SK-N-SH (cell line): ENCODE results near the gene LAPTM4A. TPM values are rescaled to one million over a fixed set of nuclear protein-coding genes. Genes with fewer than 3 reads are reported as not detected.

Experiments used
- CTCF ChIA-PET: fragments of 300-600, 350-600 bp; formaldehyde crosslinking; extraction: SDS; loops from one replicate; lab custom pipeline; 2021; lab: Yijun Ruan, JAX
- POLR2A ChIA-PET: fragments of 350-600 bp; sonication (Branson Sonifier 250); formaldehyde crosslinking; extraction: SDS; loops from one replicate; lab custom pipeline; 2020; ENCODE audit warnings: antibody characterized with exemption, inconsistent platforms; lab: Yijun Ruan, JAX
- DNase-seq: peaks from one replicate; pipeline ENCODE4 v3.0.0; 2012
- H2AFZ ChIP-seq: fragments of 200-600 bp; sonication (generic); 2 replicates; pipeline ENCODE4 v1.8.1; 2016; ENCODE audit warnings: antibody characterized with exemption, mild to moderate bottlenecking, low read depth
- H3F3A ChIP-seq: fragments of 200-600 bp; sonication (generic); replicated peaks from 2 replicates; pipeline ENCODE3; 2016; ENCODE audit warnings: antibody characterized with exemption, mild to moderate bottlenecking; ENCODE audit not compliant: insufficient read depth
- H3K27ac ChIP-seq, 2 experiments: fragments of 200-500 bp in 1 of 2; fragments of 200-600 bp in 1 of 2; sonication (Bioruptor generic) in 1 of 2; sonication (generic), shearing (Covaris generic) in 1 of 2; 2 replicates each; pipeline versions ENCODE4 v1.5.1 to v1.6.1; 2014 to 2016; ENCODE audit warnings: low read depth in 2 of 2, inconsistent platforms in 1 of 2, low read length in 1 of 2, mild to moderate bottlenecking in 1 of 2, mixed read lengths in 1 of 2
- H3K27me3 ChIP-seq: fragments of 200-600 bp; sonication (generic), shearing (Covaris generic); 2 replicates; pipeline ENCODE4 v1.6.1; 2016; ENCODE audit warnings: mixed run types; ENCODE audit not compliant: insufficient read depth
- H3K36me3 ChIP-seq, 2 experiments: fragments of 200-500 bp in 1 of 2; fragments of 200-600 bp in 1 of 2; sonication (Bioruptor generic) in 1 of 2; sonication (generic) in 1 of 2; replicated peaks in 1 of 2; 2 replicates each; pipeline versions ENCODE3 to v1.5.1; 2014 to 2016; ENCODE audit warnings: low read length in 1 of 2, mild to moderate bottlenecking in 1 of 2; ENCODE audit not compliant: insufficient read depth in 2 of 2, control insufficient read depth in 1 of 2
- H3K4me1 ChIP-seq, 2 experiments: fragments of 200-500 bp in 1 of 2; fragments of 200-600 bp in 1 of 2; sonication (Bioruptor generic) in 1 of 2; sonication (generic), shearing (Covaris generic) in 1 of 2; 2 replicates each; pipeline versions ENCODE4 v1.5.1 to v1.6.1; 2014 to 2016; ENCODE audit warnings: low read depth in 1 of 2, low read length in 1 of 2, mixed run types in 1 of 2; ENCODE audit not compliant: insufficient read depth in 2 of 2, control insufficient read depth in 1 of 2
- H3K4me2 ChIP-seq: fragments of 200-600 bp; sonication (generic), shearing (Covaris generic); 2 replicates; pipeline ENCODE4 v1.6.1; 2017; ENCODE audit warnings: mixed run types
- H3K4me3 ChIP-seq, 2 experiments: fragments of 200-500 bp in 1 of 2; fragments of 200-600 bp in 1 of 2; sonication (Bioruptor generic) in 1 of 2; sonication (generic), shearing (Covaris generic) in 1 of 2; 2 replicates each; pipeline versions ENCODE4 v1.5.1 to v1.8.1; 2014 to 2016; ENCODE audit warnings: low read depth in 2 of 2, inconsistent platforms in 1 of 2, low read length in 1 of 2, mild to moderate bottlenecking in 1 of 2, mixed read lengths in 1 of 2, moderate library complexity in 1 of 2
- H3K79me2 ChIP-seq: fragments of 200-600 bp; sonication (generic); 2 replicates; pipeline ENCODE4 v1.8.1; 2017; ENCODE audit warnings: mild to moderate bottlenecking; ENCODE audit not compliant: insufficient read depth
- H3K9ac ChIP-seq: fragments of 200-600 bp; sonication (generic); 2 replicates; pipeline ENCODE4 v1.6.1; 2017; ENCODE audit warnings: mixed run types
- H3K9me2 ChIP-seq: fragments of 200-600 bp; sonication (generic); 2 replicates; pipeline ENCODE4 v1.6.1; 2017; ENCODE audit warnings: mixed run types
- H3K9me3 ChIP-seq: fragments of 200-600 bp; sonication (generic); 2 replicates; pipeline ENCODE4 v1.6.1; 2017; ENCODE audit warnings: mixed run types, mild to moderate bottlenecking, moderate library complexity
- H4K20me1 ChIP-seq: fragments of 200-600 bp; sonication (generic); 2 replicates; pipeline ENCODE4 v1.6.1; 2017; ENCODE audit warnings: mild to moderate bottlenecking, mixed run types; ENCODE audit not compliant: insufficient read depth
- CHD2 ChIP-seq: fragments of 150-350 bp; IDR thresholded peaks from 2 replicates; pipeline ENCODE4 v1.6.1; 2018; ENCODE audit warnings: low read length; ENCODE audit not compliant: partially characterized antibody
- EP300 ChIP-seq, 2 experiments: IDR thresholded peaks; 2 replicates each; pipeline versions ENCODE4 v1.4.0 to v1.6.1; 2012; ENCODE audit warnings: borderline replicate concordance in 1 of 2, low read depth in 1 of 2, low read length in 1 of 2
- EZH2phosphoT487 ChIP-seq: fragments of 200-600 bp; sonication (generic); IDR thresholded peaks from 2 replicates; pipeline ENCODE4 v1.6.1; 2017; ENCODE audit warnings: low read depth, mixed run types, mild to moderate bottlenecking, antibody characterized with exemption, moderate library complexity, borderline replicate concordance
- FOSL2 ChIP-seq: IDR thresholded peaks from 2 replicates; pipeline ENCODE4 v1.4.0; 2012; ENCODE audit warnings: low read depth, mild to moderate bottlenecking, moderate library complexity, borderline replicate concordance
- FOXM1 ChIP-seq: IDR thresholded peaks from 2 replicates; pipeline ENCODE4 v1.4.0; 2012; ENCODE audit warnings: low read depth, mild to moderate bottlenecking
- GABPA ChIP-seq: IDR thresholded peaks from 2 replicates; pipeline ENCODE4 v1.4.0; 2012; ENCODE audit warnings: low read depth, mild to moderate bottlenecking
- MEF2A ChIP-seq: IDR thresholded peaks from 2 replicates; pipeline ENCODE4 v1.4.0; 2012; ENCODE audit warnings: low read depth, borderline replicate concordance
- MXI1 ChIP-seq: IDR thresholded peaks from 2 replicates; pipeline ENCODE4 v1.6.1; 2012; ENCODE audit warnings: mild to moderate bottlenecking, low read depth, low read length, improper control_type of control experiment
- NFIC ChIP-seq: IDR thresholded peaks from 2 replicates; pipeline ENCODE4 v1.4.0; 2012; ENCODE audit warnings: borderline replicate concordance
- POLR2AphosphoS5 ChIP-seq: IDR thresholded peaks from 2 replicates; pipeline ENCODE4 v1.6.1; 2012; ENCODE audit warnings: low read depth, low read length
- RAD21 ChIP-seq: IDR thresholded peaks from 2 replicates; pipeline ENCODE4 v1.6.1; 2012; ENCODE audit warnings: mild to moderate bottlenecking, low read length
- RCOR1 ChIP-seq: fragments of 150-350 bp; IDR thresholded peaks from 2 replicates; pipeline ENCODE4 v1.6.1; 2017; ENCODE audit warnings: antibody characterized with exemption, low read length
- RXRA ChIP-seq: IDR thresholded peaks from 2 replicates; pipeline ENCODE4 v1.4.0; 2012; ENCODE audit warnings: low read depth, mild to moderate bottlenecking, borderline replicate concordance
- TAF1 ChIP-seq: IDR thresholded peaks from 2 replicates; pipeline ENCODE4 v1.6.1; 2012; ENCODE audit warnings: low read depth, mild to moderate bottlenecking, low read length, moderate library complexity, borderline replicate concordance
- TCF12 ChIP-seq: IDR thresholded peaks from 2 replicates; pipeline ENCODE4 v1.4.0; 2012
- TEAD4 ChIP-seq: IDR thresholded peaks from 2 replicates; pipeline ENCODE4 v1.4.0; 2012; ENCODE audit warnings: mild to moderate bottlenecking, borderline replicate concordance; ENCODE audit not compliant: insufficient read depth
- WGBS: methylation state at CpG from one replicate; pipeline ENCODE4 v1.1.6; 2017; ENCODE audit warnings: low lambda C conversion rate; 5-methylcytosine and 5-hydroxymethylcytosine counted together
- polyA plus RNA-seq, 3 experiments: library from polyadenylated mRNA; depleted of rRNA; stranded (reverse); fragments of >200 nt; gene quantifications; 2 replicates each; pipeline ENCODE4 v1.2.3, GENCODE V29; 2012
- TF ChIP-seq, protein P1 (sequence below): IDR thresholded peaks from 2 replicates; pipeline ENCODE4 v1.4.0; 2012; ENCODE audit warnings: low read depth, borderline replicate concordance
- TF ChIP-seq, protein P2 (sequence below): fragments of 200-600 bp; sonication (generic); IDR thresholded peaks from 2 replicates; pipeline ENCODE4 v1.6.1; 2017; ENCODE audit warnings: antibody characterized with exemption, mild to moderate bottlenecking, moderate library complexity
- TF ChIP-seq, protein P3 (sequence below): IDR thresholded peaks from 2 replicates; pipeline ENCODE4 v1.4.0; 2012; ENCODE audit warnings: low read depth, borderline replicate concordance
- TF ChIP-seq, protein P4 (sequence below): IDR thresholded peaks from 2 replicates; pipeline ENCODE4 v1.4.0; 2012; ENCODE audit warnings: low read depth

Gene LAPTM4A
- polyA plus RNA-seq, 1 of the 3 experiments (the other 2 are of a cell fraction): 306 TPM

DNA sequence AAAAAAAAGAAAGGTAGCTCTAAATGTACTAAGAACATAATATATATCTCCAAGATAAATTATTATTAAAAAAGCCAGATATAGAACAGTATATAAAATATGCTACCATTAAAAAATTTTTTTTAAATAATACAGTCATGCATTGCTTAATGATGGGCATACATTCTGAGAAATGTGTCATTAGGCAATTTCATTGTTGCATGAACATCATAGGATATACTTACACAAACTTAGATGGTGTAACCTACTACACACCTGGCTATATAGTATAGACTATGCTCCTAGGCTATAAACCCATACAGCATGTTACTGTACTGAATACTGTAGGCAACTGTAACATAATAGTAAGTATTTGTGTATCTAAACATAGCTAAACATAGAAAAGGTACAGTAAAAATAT, 18.3 kb upstream of the LAPTM4A start (continued):
- TF ChIP-seq, protein P1, sequence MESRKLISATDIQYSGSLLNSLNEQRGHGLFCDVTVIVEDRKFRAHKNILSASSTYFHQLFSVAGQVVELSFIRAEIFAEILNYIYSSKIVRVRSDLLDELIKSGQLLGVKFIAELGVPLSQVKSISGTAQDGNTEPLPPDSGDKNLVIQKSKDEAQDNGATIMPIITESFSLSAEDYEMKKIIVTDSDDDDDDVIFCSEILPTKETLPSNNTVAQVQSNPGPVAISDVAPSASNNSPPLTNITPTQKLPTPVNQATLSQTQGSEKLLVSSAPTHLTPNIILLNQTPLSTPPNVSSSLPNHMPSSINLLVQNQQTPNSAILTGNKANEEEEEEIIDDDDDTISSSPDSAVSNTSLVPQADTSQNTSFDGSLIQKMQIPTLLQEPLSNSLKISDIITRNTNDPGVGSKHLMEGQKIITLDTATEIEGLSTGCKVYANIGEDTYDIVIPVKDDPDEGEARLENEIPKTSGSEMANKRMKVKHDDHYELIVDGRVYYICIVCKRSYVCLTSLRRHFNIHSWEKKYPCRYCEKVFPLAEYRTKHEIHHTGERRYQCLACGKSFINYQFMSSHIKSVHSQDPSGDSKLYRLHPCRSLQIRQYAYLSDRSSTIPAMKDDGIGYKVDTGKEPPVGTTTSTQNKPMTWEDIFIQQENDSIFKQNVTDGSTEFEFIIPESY: no peak
- TF ChIP-seq MXI1 (no peak), NFIC (no peak), RAD21 (no peak), RCOR1 (no peak)
- TF ChIP-seq, protein P2, sequence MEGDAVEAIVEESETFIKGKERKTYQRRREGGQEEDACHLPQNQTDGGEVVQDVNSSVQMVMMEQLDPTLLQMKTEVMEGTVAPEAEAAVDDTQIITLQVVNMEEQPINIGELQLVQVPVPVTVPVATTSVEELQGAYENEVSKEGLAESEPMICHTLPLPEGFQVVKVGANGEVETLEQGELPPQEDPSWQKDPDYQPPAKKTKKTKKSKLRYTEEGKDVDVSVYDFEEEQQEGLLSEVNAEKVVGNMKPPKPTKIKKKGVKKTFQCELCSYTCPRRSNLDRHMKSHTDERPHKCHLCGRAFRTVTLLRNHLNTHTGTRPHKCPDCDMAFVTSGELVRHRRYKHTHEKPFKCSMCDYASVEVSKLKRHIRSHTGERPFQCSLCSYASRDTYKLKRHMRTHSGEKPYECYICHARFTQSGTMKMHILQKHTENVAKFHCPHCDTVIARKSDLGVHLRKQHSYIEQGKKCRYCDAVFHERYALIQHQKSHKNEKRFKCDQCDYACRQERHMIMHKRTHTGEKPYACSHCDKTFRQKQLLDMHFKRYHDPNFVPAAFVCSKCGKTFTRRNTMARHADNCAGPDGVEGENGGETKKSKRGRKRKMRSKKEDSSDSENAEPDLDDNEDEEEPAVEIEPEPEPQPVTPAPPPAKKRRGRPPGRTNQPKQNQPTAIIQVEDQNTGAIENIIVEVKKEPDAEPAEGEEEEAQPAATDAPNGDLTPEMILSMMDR: no peak
- TF ChIP-seq, all 33 proteins: peak for 0

DNA sequence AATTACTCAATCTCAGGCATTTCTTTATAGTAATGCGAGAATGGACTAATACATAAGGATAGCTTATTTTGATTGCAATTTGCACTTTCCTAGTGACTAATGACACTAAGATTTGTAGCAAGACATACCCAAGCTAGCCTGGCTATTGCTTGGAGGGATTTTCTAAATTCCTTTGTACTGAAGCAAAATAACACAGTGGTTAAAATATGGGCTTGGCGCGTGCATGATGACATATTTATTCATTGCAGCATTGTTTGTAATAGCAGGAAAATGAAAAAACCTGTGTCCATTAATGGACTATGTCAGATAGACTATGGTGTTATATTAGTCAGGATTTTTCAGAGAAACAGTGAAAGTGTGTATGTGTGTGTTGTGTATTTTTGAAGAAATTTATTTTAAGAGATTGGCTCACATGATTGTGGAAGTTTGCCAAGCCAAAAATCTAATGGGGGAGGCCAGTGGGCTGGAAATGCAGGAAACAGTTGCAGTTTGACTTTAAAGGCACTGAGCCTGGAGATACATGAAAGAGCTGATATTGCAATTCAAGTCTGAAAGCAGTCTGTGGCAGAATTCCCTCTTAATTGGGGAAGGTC, 16.7 kb upstream of the LAPTM4A start:
- ChIA-PET CTCF (interaction anchor here (0.6 kb wide), 1 partner anchor 53 kb away, joined by 3 read pairs; no protein-coding TSS in a partner anchor), POLR2A (no interaction called here)
- H3K9ac ChIP-seq: no peak overlapping the region
- no peak overlapping the region for H3K4me3 ChIP-seq
- H3K9me2 ChIP-seq: no peaks in the 10 kb centered on the region
- peaks cover 33 to 41% of the 10 kb centered on the region in 2 experiments for H3K4me1 ChIP-seq
- H3K27ac ChIP-seq: peak overlapping the region; percentile 5 to 43; a peak in 3 of 4 replicates
- 63% methylated on average over 3 of the region's 3 CpGs for WGBS
- no peaks in the 10 kb centered on the region for H3K9me3 ChIP-seq
- no peak for DNase-seq
- H3K27me3 ChIP-seq: no peaks in the 10 kb centered on the region
- H4K20me1 ChIP-seq: no peaks in the 10 kb centered on the region
- H2AFZ ChIP-seq: no peak overlapping the region
- H3F3A ChIP-seq: peaks cover 54% of the 10 kb centered on the region
- no peak overlapping the region for H3K4me2 ChIP-seq
- no peaks in the 10 kb centered on the region for H3K36me3 ChIP-seq
- H3K79me2 ChIP-seq: no peaks in the 10 kb centered on the region
- no peak for TF ChIP-seq TAF1
- peak; percentile 58; the same call in 1 of the 2 replicates for TF ChIP-seq RXRA
- TF ChIP-seq, protein P1: 0 out of 2 replicates have a peak, but pooled peaks have one; percentile 25
- peak; percentile 87 for TF ChIP-seq NFIC
- TF ChIP-seq TEAD4: peak; percentile 92
- peak; percentile 70 for TF ChIP-seq FOSL2
- TF ChIP-seq MXI1: no peak
- TF ChIP-seq, protein P3, sequence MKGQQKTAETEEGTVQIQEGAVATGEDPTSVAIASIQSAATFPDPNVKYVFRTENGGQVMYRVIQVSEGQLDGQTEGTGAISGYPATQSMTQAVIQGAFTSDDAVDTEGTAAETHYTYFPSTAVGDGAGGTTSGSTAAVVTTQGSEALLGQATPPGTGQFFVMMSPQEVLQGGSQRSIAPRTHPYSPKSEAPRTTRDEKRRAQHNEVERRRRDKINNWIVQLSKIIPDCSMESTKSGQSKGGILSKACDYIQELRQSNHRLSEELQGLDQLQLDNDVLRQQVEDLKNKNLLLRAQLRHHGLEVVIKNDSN: no peak
- TF ChIP-seq EP300 (IDR thresholded peaks at IDR 0.05; ENCODE audit: borderline replicate concordance in 1 of 2, low read depth in 1 of 2, low read length in 1 of 2): peak in 1 of 2 experiments; percentile 86; a peak in 2 of 4 replicates
- TF ChIP-seq EZH2phosphoT487: no peak
- peak; percentile 64; the same call in 1 of the 2 replicates for TF ChIP-seq POLR2AphosphoS5
- TF ChIP-seq, protein P4, sequence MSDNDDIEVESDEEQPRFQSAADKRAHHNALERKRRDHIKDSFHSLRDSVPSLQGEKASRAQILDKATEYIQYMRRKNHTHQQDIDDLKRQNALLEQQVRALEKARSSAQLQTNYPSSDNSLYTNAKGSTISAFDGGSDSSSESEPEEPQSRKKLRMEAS: 0 out of 2 replicates have a peak, but pooled peaks have one; percentile 29
- TF ChIP-seq, protein P2: no peak
- TF ChIP-seq RCOR1: no peak
- no peak for TF ChIP-seq CHD2
- TF ChIP-seq GABPA: no peak
- peak; percentile 92 for TF ChIP-seq TCF12
- TF ChIP-seq FOXM1: no peak
- peak; percentile 58; the same call in 1 of the 2 replicates for TF ChIP-seq MEF2A
